GM12891 (cell line): ENCODE results near the gene TOP2B.

Experiments
- DNase-seq: peaks from one replicate; pipeline ENCODE4 v3.0.0; 2011; ENCODE audit warnings: low spot score; ENCODE audit not compliant: insufficient read length
- FAIRE-seq: peaks from 2 replicates; lab custom pipeline; 2011; peaks lifted over from hg19 to GRCh38; lab: Jason Lieb, UNC
- PAX5 ChIP-seq: IDR thresholded peaks from 2 replicates; pipeline ENCODE4 v1.6.1; 2011; ENCODE audit warnings: low read length, moderate library complexity, mild to moderate bottlenecking; ENCODE audit not compliant: insufficient read depth, severe bottlenecking
- POLR2A ChIP-seq: IDR thresholded peaks from 2 replicates; pipeline ENCODE4 v1.6.1; 2011; ENCODE audit warnings: low read depth, low read length, control low read depth
- POLR2AphosphoS5 ChIP-seq: IDR thresholded peaks from 2 replicates; pipeline ENCODE4 v1.6.1; 2011; ENCODE audit warnings: low read depth, low read length, control low read depth
- POU2F2 ChIP-seq: IDR thresholded peaks from 2 replicates; pipeline ENCODE4 v1.6.1; 2011; ENCODE audit warnings: low read depth, mild to moderate bottlenecking, control low read depth, low read length, moderate library complexity
- SPI1 ChIP-seq: IDR thresholded peaks from 2 replicates; pipeline ENCODE4 v1.6.1; 2011; ENCODE audit warnings: low read depth, low read length, control low read depth
- TAF1 ChIP-seq: IDR thresholded peaks from 2 replicates; pipeline ENCODE4 v1.6.1; 2011; ENCODE audit warnings: low read depth, low read length, control low read depth

Gene TOP2B

DNA sequence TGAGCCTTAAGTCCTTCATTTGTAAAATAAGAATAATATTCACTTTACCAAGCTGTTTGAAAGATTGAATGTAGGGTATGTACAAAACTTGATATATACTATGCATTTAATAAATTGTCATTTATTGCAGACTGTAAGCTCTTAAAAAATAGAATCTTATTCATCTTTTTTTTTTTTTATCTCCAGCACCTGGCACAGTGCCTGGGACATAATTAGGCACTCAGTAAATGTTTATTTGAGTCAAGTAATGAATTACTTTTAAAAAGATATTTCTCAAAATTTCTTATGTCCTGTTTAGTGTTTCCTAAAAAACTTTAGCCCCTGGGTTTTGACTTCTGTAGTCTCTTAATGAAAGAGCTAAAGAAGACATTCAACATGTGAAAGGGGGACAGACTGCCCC lies 71.7 kb downstream of the TOP2B start:
- FAIRE-seq: no peak
- TF ChIP-seq POLR2A (no peak), POLR2AphosphoS5 (no peak), TAF1 (no peak), PAX5 (no peak), SPI1 (no peak), POU2F2 (no peak)
- no peak for DNase-seq

DNA sequence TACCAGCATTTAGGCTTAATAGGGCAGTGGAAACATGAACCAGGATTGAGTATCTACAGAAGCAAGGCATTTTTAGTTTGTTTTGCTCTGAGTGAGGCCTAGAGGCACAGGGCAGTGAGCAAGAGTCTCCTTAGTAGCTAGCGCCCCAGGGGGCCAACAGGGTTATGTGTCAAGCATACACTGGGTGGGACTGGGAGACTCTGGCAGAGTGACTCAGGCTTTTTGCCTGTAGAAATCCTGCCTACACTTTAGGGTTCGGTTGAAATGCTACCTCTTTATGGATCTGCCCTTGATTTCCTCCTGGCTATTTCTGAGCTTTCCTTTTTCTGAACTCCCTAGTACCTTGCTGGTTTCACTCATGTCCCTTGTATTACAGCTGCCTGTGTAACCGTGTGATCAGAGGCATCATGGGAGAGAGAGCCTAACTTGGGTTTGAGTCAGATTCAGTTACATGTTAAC lies 72.2 kb downstream of the TOP2B start:
- FAIRE-seq: no peak
- no peak for DNase-seq

GRCh38 chr3:25589783-25590258 lies 74.9 kb downstream of the TOP2B start:
- DNase-seq (no peak), FAIRE-seq (no peak)
- TF ChIP-seq POLR2AphosphoS5 (no peak), PAX5 (no peak), TAF1 (no peak), POU2F2 (no peak), POLR2A (no peak), SPI1 (no peak)

More for the DNA sequence above, 72.2 kb downstream of the TOP2B start:
- no peak for TF ChIP-seq SPI1
- no peak for TF ChIP-seq POLR2A
- no peak for TF ChIP-seq POU2F2
- no peak for TF ChIP-seq POLR2AphosphoS5
- TF ChIP-seq TAF1: no peak
- no peak for TF ChIP-seq PAX5

DNA sequence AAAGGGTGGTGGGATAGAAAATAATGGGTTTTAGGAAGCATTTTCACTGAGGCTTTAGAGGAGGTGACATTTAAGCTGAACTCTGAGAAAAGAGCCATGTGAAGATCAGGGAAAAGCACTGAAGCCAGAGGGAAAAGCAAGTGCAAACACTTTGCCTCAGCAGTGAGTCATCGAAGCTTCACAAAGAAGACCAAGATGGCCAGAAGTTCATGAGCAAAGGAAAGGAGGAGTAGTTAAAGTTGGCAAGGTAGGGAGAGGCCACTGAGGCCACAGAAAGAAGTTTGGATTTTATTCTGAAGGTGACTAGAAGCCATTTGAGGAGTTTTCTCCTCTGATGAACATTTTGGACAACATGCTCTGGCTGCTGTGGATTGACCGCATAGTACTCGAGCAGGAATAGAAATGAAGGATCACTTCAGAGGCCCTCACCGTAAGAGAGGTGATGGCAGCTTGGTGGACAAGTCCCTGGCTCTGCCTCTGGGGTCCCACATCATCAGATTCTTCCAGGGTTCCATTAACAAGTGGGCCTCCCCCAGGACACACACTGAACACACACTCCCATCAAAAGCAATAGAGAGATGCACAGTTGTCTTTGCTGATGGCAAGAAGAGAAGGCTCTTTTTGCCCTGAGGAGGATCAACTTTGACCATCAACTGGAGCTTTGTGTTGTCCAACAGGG lies 75.5 kb downstream of the TOP2B start:
- no peak for FAIRE-seq
- DNase-seq: no peak
- TF ChIP-seq SPI1 (no peak), POLR2A (no peak), POLR2AphosphoS5 (no peak), POU2F2 (no peak), TAF1 (no peak), PAX5 (no peak)

DNA sequence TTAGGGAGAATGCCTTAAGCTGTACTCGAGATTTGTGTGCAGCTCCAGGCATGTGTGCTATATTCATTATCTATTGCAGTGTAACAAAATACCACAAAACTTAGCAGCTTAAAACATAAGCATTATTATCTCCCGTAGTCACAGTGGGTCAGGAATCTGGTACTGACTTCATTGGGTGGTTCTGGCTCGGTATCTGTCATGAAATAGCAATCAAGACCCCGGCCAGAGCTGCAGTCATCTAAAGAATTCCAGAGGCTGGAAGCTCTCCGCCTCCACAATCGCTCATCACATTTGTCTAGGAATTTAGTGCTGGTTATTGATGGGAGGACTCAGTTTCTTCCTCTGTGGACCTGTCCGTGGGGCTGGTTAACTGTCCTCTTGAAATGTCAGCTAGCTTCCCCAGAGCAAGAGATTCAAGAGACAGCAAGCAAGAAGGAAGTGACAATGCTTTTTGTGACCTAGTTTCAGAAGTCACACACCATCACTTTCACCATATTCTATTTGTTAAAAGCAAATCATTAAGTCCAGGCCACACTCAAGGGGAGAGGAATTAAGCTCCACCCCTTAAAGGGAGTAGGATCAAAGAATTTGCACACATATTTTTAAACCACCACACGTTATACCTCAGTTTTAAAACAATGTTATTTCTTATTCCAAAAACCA lies 76.1 kb downstream of the TOP2B start:
- no peak for FAIRE-seq
- DNase-seq: no peak
- TF ChIP-seq POLR2AphosphoS5 (no peak), TAF1 (no peak), SPI1 (no peak)

DNA sequence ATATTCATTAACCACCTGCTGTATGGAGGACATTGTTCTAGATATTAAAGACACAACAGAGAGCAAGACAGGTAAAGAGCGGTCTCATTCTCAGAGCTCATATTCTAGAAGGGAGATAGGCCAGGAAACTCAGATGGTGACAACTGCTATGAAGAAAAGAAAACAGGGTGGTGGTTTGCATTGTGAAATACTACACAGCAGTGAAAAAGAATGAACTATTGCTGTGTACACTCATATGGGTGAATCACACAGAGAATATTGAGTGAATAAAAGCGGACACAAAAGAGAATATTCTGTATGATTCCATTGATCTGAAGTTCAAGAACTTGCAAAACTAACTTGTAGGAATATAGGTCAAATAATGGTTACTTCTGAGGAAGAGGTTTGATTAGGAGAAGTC lies 76.7 kb downstream of the TOP2B start:
- no peak for FAIRE-seq
- no peak for DNase-seq
- TF ChIP-seq POLR2AphosphoS5: no peak
- TF ChIP-seq PAX5: no peak
- no peak for TF ChIP-seq SPI1
- TF ChIP-seq POU2F2: no peak
- no peak for TF ChIP-seq POLR2A
- TF ChIP-seq TAF1: no peak

DNA sequence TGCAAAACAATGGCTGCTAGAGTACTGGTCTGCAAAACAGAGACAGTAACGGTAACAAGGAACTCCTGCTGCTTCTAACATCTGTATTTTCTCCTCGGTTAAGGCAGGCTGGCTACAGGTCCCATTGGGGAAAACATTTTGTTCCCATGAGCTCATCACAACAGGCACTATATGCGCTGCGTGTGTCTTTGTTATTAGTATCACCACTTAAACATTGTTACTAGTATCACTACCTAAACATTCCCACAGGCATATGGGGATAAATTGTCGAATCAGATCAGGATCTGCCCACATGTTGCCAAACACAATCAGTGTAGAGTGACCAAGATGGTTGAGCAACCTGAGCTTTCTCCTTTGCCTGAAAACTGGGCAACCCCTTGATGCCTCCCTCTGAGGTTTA lies 77.2 kb downstream of the TOP2B start:
- TF ChIP-seq POLR2AphosphoS5: no peak
- no peak for TF ChIP-seq POLR2A
- no peak for TF ChIP-seq PAX5
- no peak for DNase-seq
- no peak for FAIRE-seq

- TF ChIP-seq TAF1 (no peak), PAX5 (no peak), POLR2A (no peak), SPI1 (no peak), POLR2AphosphoS5 (no peak), POU2F2 (no peak)
- FAIRE-seq (no peak), DNase-seq (no peak)
Observed at GRCh38 chr3:25587094-25587493, 77.6 kb downstream of the TOP2B start.

- no peak for TF ChIP-seq SPI1
- TF ChIP-seq POLR2AphosphoS5: no peak
- TF ChIP-seq TAF1: no peak
- no peak for TF ChIP-seq PAX5
- TF ChIP-seq POLR2A: no peak
- TF ChIP-seq POU2F2: no peak
- DNase-seq (no peak), FAIRE-seq (no peak)
Observed at GRCh38 chr3:25586553-25586952, 78.2 kb downstream of the TOP2B start.

DNA sequence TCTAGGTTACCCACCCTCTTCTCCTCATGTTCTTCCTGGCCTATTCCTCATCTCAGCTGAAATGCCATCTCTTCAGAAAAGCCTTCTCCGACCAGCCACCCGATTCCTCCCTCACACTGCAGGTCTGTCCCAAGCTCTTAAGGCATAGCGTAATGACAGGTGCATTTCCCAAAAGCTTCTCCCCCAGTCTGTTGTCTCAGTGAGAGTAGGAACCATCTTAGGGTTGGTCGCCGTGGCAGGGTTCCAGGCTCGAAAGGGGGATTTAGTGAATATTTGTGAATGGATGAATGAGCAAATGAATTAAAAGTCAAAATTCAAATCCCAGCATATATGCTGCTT lies 78.6 kb downstream of the TOP2B start:
- FAIRE-seq (no peak), DNase-seq (no peak)
- TF ChIP-seq PAX5: no peak
